ENCODE results near the gene HOXC10. TPM values are rescaled to one million over a fixed set of nuclear protein-coding genes. Genes with fewer than 3 reads are reported as not detected.
A peak's percentile ranks its signal among the peaks of the same experiment; 100 is the strongest.

HOXC10 gene
- polyA plus RNA-seq, 1 donor (not counting 4 experiments of a cell fraction or from before 2014, with no cell fraction given) = 14.1 TPM

DNA sequence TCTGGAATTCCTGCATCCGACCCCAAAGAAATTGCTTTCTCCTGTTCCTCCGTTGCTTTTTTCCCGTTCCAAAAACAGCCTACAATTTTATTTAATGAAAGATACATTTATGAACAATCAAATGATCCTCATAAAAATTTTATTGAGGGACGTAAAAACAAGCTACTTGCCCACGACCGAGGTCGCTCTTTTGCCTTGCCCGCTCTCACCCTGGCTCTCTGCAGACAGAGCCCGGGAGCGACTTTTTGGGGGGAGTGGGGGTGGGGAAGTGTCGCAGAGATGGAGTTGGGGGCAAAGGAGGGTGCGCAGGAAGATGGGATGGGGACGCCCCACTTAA, 13.9 kb downstream of the HOXC10 start:
- FAIRE-seq (no peak), DNase-seq (ENCODE audit: low read depth, low spot score) (no peak)
- dilution Hi-C loops (cut with MboI; ENCODE audit: extremely low pct_ligation_motif_present, low sequenced_read_pairs) = no loop called here
- Histone ChIP-seq H3K27ac (ENCODE audit: control insufficient read depth, insufficient read depth, low read length) (peak overlapping the region; percentile 96), H3K79me2 (ENCODE audit: control insufficient read depth, insufficient read depth, low read length) (peaks cover 75% of the 10 kb centered on the region), H3K4me2 (ENCODE audit: control insufficient read depth, extremely low read depth, insufficient read depth, low read depth, low read length) (peak overlapping the region; percentile 94), H2AFZ (ENCODE audit: control insufficient read depth, low read length) (no peak overlapping the region), H4K20me1 (ENCODE audit: control insufficient read depth, extremely low read depth, insufficient read depth, low read length) (no peaks in the 10 kb centered on the region), H3K9me3 (ENCODE audit: control insufficient read depth, low read depth, low read length) (no peaks in the 10 kb centered on the region), H3K9me1 (ENCODE audit: control insufficient read depth, extremely low read depth, insufficient read depth, low read length) (no peaks in the 10 kb centered on the region), H3K4me1 (ENCODE audit: control insufficient read depth, extremely low read depth, insufficient read depth, low read length) (peaks cover 32% of the 10 kb centered on the region), H3K27me3 (ENCODE audit: control insufficient read depth, extremely low read depth, insufficient read depth, low read length) (no peaks in the 10 kb centered on the region), H3K36me3 (ENCODE audit: control insufficient read depth in 2 of 2, extremely low read depth in 1 of 2, insufficient read depth in 2 of 2, low read length in 2 of 2) (peaks cover 0 to 6% of the 10 kb centered on the region in 2 experiments), H3K4me3 (ENCODE audit: control insufficient read depth in 2 of 3, extremely low read depth in 1 of 3, insufficient read depth in 2 of 3, low read depth in 1 of 3, low read length in 3 of 3) (peak overlapping the region; percentile 51 to 96 (median 82)), H3K9ac (ENCODE audit: control insufficient read depth, extremely low read depth, insufficient read depth, low read length) (peak overlapping the region; percentile 98)
- TF ChIP-seq, protein P1, sequence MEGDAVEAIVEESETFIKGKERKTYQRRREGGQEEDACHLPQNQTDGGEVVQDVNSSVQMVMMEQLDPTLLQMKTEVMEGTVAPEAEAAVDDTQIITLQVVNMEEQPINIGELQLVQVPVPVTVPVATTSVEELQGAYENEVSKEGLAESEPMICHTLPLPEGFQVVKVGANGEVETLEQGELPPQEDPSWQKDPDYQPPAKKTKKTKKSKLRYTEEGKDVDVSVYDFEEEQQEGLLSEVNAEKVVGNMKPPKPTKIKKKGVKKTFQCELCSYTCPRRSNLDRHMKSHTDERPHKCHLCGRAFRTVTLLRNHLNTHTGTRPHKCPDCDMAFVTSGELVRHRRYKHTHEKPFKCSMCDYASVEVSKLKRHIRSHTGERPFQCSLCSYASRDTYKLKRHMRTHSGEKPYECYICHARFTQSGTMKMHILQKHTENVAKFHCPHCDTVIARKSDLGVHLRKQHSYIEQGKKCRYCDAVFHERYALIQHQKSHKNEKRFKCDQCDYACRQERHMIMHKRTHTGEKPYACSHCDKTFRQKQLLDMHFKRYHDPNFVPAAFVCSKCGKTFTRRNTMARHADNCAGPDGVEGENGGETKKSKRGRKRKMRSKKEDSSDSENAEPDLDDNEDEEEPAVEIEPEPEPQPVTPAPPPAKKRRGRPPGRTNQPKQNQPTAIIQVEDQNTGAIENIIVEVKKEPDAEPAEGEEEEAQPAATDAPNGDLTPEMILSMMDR (optimal IDR thresholded peaks at IDR 0.05 in 1 of 3, IDR thresholded peaks at IDR 0.05 in 1 of 3, conservative IDR thresholded peaks at IDR 0.05 in 1 of 3; ENCODE audit: extremely low read depth in 1 of 3, insufficient read depth in 2 of 3, low read length in 3 of 3) = no peak
- TF ChIP-seq EZH2 (IDR thresholded peaks at IDR 0.05; ENCODE audit: low read length) = no peak

- no peak for TF ChIP-seq EZH2 (IDR thresholded peaks at IDR 0.05; ENCODE audit: low read length)
- TF ChIP-seq, protein P1 (optimal IDR thresholded peaks at IDR 0.05 in 1 of 3, IDR thresholded peaks at IDR 0.05 in 1 of 3, conservative IDR thresholded peaks at IDR 0.05 in 1 of 3; ENCODE audit: extremely low read depth in 1 of 3, insufficient read depth in 2 of 3, low read length in 3 of 3) = no peak
- H4K20me1 ChIP-seq (ENCODE audit: control insufficient read depth, extremely low read depth, insufficient read depth, low read length) = no peaks in the 10 kb centered on the region
- dilution Hi-C loops (cut with MboI; ENCODE audit: extremely low pct_ligation_motif_present, low sequenced_read_pairs) = no loop called here
- peaks cover 32% of the 10 kb centered on the region for H3K4me1 ChIP-seq (ENCODE audit: control insufficient read depth, extremely low read depth, insufficient read depth, low read length)
- H3K4me3 ChIP-seq (ENCODE audit: control insufficient read depth in 2 of 3, extremely low read depth in 1 of 3, insufficient read depth in 2 of 3, low read depth in 1 of 3, low read length in 3 of 3) = peak overlapping the region; percentile 80 to 96 (median 82)
- peaks cover 70% of the 10 kb centered on the region for H3K79me2 ChIP-seq (ENCODE audit: control insufficient read depth, insufficient read depth, low read length)
- peaks cover 0 to 6% of the 10 kb centered on the region in 2 experiments for H3K36me3 ChIP-seq (ENCODE audit: control insufficient read depth in 2 of 2, extremely low read depth in 1 of 2, insufficient read depth in 2 of 2, low read length in 2 of 2)
- H3K4me2 ChIP-seq (ENCODE audit: control insufficient read depth, extremely low read depth, insufficient read depth, low read depth, low read length) = peak overlapping the region; percentile 94
- no peaks in the 10 kb centered on the region for H3K27me3 ChIP-seq (ENCODE audit: control insufficient read depth, extremely low read depth, insufficient read depth, low read length)
- no peak for DNase-seq (ENCODE audit: low read depth, low spot score)
- H3K9me1 ChIP-seq (ENCODE audit: control insufficient read depth, extremely low read depth, insufficient read depth, low read length) = no peaks in the 10 kb centered on the region
- no peak for FAIRE-seq
- H3K9me3 ChIP-seq (ENCODE audit: control insufficient read depth, low read depth, low read length) = no peaks in the 10 kb centered on the region
- H3K27ac ChIP-seq (ENCODE audit: control insufficient read depth, insufficient read depth, low read length) = peak overlapping the region; percentile 96
- H3K9ac ChIP-seq (ENCODE audit: control insufficient read depth, extremely low read depth, insufficient read depth, low read length) = peak overlapping the region; percentile 98
- H2AFZ ChIP-seq (ENCODE audit: control insufficient read depth, low read length) = peak overlapping the region; percentile 64
Measured at GRCh38 chr12:53999559-54000115, 14.7 kb downstream of the HOXC10 start.

Data from keratinocyte (primary cell).